Erythroblast (primary cell): ENCODE data around the gene COPRS.

Experiments
- GATA1 ChIP-seq: IDR thresholded peaks from 2 replicates; pipeline ENCODE4 v1.6.1; 2011; ENCODE audit warnings: low read depth, mild to moderate bottlenecking, control low read depth, low read length, moderate library complexity
- POLR2A ChIP-seq: IDR thresholded peaks from 2 replicates; pipeline ENCODE4 v1.6.1; 2011; ENCODE audit warnings: mild to moderate bottlenecking, low read length

DNA sequence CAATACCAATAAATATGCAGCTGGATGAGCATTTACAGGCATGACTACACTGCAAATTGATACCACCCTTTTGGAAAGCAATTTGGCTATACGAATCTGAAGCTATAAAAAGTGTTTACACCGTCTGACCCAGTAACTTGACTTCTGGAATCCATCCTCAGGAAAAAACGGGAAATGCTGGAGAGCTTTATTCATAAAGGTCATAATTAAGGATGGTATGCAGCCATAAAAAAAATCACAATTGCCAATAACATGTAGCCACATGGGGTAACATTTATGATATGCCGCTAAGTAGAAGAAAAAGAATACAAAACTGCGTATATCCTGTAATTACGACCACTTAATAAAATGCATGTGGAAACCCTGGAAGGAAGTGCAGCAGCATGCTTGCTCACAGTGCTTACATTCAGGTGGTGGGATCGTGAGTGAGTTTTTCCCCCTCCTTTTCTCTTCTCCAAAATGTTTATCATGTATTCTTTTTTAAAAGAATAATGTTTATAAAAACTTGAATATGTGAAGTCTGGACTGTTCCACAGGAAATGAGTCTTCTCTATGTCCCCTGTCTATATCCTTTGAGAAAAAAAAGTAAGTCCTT lies 34.2 kb downstream of the COPRS start:
- TF ChIP-seq POLR2A = no peak
- TF ChIP-seq GATA1 = no peak
